WTC11 (cell line): Measurements from ENCODE around the gene DMD. TPM values are rescaled to one million over a fixed set of nuclear protein-coding genes. Genes with fewer than 3 reads are reported as not detected.

ENCODE experiments used
- ATAC-seq: fragments of 200-7000 bp; cut with Tn5 transposase; 2 replicates; pipeline ENCODE4 v1.10.0; 2021; ENCODE audit warnings: mild to moderate bottlenecking, moderate library complexity
- CTCF ChIA-PET: fragments of 300-600 bp; sonication (Branson Sonifier 250); formaldehyde crosslinking; loops from one replicate; lab custom pipeline; 2021; ENCODE audit warnings: antibody characterized with exemption; lab: Charles Lee
- POLR2A ChIA-PET: fragments of 350-600 bp; sonication (Branson Sonifier 250); formaldehyde crosslinking; loops from one replicate; lab custom pipeline; 2021; ENCODE audit warnings: antibody characterized with exemption; lab: Charles Lee
- DNase-seq: peaks from one replicate; pipeline ENCODE4 v3.0.0; 2021; ENCODE audit warnings: low spot score
- H3K27ac Mint-ChIP-seq: 2 replicates; pipeline ENCODE4 v1.8.0; 2021; ENCODE audit warnings: mixed read lengths
- H3K27me3 Mint-ChIP-seq: 2 replicates; pipeline ENCODE4 v1.8.0; 2021; ENCODE audit warnings: low read depth, mild to moderate bottlenecking, moderate library complexity, mixed read lengths
- H3K36me3 Mint-ChIP-seq: 2 replicates; pipeline ENCODE4 v1.8.0; 2021; ENCODE audit warnings: mixed read lengths
- H3K4me1 Mint-ChIP-seq: 2 replicates; pipeline ENCODE4 v1.8.0; 2022; ENCODE audit warnings: mixed read lengths
- H3K4me3 Mint-ChIP-seq: 2 replicates; pipeline ENCODE4 v1.8.0; 2021; ENCODE audit warnings: mild to moderate bottlenecking, moderate library complexity, mixed read lengths
- H3K9me3 Mint-ChIP-seq: 2 replicates; pipeline ENCODE4 v1.8.0; 2021; ENCODE audit warnings: mixed read lengths
- ATF1 ChIP-seq: sonication (generic); formaldehyde crosslinking; IDR thresholded peaks from 2 replicates; pipeline ENCODE4 v1.8.1; 2023; ENCODE audit warnings: mild to moderate bottlenecking, moderate library complexity, missing genetic modification reagents
- CREM ChIP-seq: sonication (generic); formaldehyde crosslinking; IDR thresholded peaks from 2 replicates; pipeline ENCODE4 v1.8.1; 2022; ENCODE audit warnings: mild to moderate bottlenecking, missing genetic modification reagents, moderate library complexity
- EMX1 ChIP-seq: fragments of 250-450 bp; sonication (Bioruptor Pico); IDR thresholded peaks from 2 replicates; pipeline ENCODE4 v1.8.0; 2021; ENCODE audit warnings: mild to moderate bottlenecking
- ETV6 ChIP-seq: sonication (generic); formaldehyde crosslinking; IDR thresholded peaks from 2 replicates; pipeline ENCODE4 v1.8.1; 2022; ENCODE audit warnings: mild to moderate bottlenecking, missing genetic modification reagents
- GTF2I ChIP-seq: fragments of 250-450 bp; sonication (Bioruptor Pico); conservative IDR thresholded peaks from 2 replicates; pipeline ENCODE4 v1.4.0; 2021; ENCODE audit warnings: mild to moderate bottlenecking
- IRF2 ChIP-seq: sonication (generic); formaldehyde crosslinking; IDR thresholded peaks from 2 replicates; pipeline ENCODE4 v1.8.0; 2022; ENCODE audit warnings: low read depth, missing genetic modification reagents, borderline replicate concordance
- JAZF1 ChIP-seq: fragments of 250-450 bp; sonication (Bioruptor Pico); IDR thresholded peaks from 2 replicates; pipeline ENCODE4 v1.9.0; 2021; ENCODE audit warnings: moderate library complexity, mild to moderate bottlenecking, inconsistent platforms
- JUN ChIP-seq: sonication (generic); formaldehyde crosslinking; IDR thresholded peaks from 2 replicates; pipeline ENCODE4 v1.8.0; 2023; ENCODE audit warnings: mild to moderate bottlenecking, missing genetic modification reagents
- RORB ChIP-seq: fragments of 250-450 bp; sonication (Bioruptor Pico); IDR thresholded peaks from 2 replicates; pipeline ENCODE4 v1.9.0; 2021; ENCODE audit warnings: mild to moderate bottlenecking
- SMAD4 ChIP-seq: sonication (generic); formaldehyde crosslinking; IDR thresholded peaks from 2 replicates; pipeline ENCODE4 v1.8.0; 2022; ENCODE audit warnings: mild to moderate bottlenecking, missing genetic modification reagents
- TEAD4 ChIP-seq: sonication (generic); formaldehyde crosslinking; IDR thresholded peaks from 2 replicates; pipeline ENCODE4 v1.8.0; 2022; ENCODE audit warnings: mild to moderate bottlenecking, missing genetic modification reagents
- ZNF512 ChIP-seq: sonication (generic); formaldehyde crosslinking; IDR thresholded peaks from 2 replicates; pipeline ENCODE4 v1.8.1; 2022; ENCODE audit warnings: missing genetic modification reagents, borderline replicate concordance
- total RNA-seq: library from RNA; stranded (reverse); gene quantifications from 3 replicates; pipeline ENCODE4 v1.2.3, GENCODE V29; 2021
- TF ChIP-seq, protein P1 (sequence below): sonication (generic); formaldehyde crosslinking; IDR thresholded peaks from 2 replicates; pipeline ENCODE4 v1.8.0; 2023; ENCODE audit warnings: missing genetic modification reagents, mild to moderate bottlenecking, borderline replicate concordance
- TF ChIP-seq, protein P2 (sequence below): sonication (generic); formaldehyde crosslinking; conservative IDR thresholded peaks from 2 replicates; pipeline ENCODE4 v1.8.1; 2023; ENCODE audit warnings: mild to moderate bottlenecking, low read depth, missing genetic modification reagents, moderate library complexity
- TF ChIP-seq, protein P3 (sequence below): sonication (generic); formaldehyde crosslinking; IDR thresholded peaks from 2 replicates; pipeline ENCODE4 v1.8.1; 2022; ENCODE audit warnings: mild to moderate bottlenecking, moderate library complexity, missing genetic modification reagents
- TF ChIP-seq, protein P4 (sequence below): sonication (generic); formaldehyde crosslinking; IDR thresholded peaks from 2 replicates; pipeline ENCODE4 v1.8.1; 2023; ENCODE audit warnings: mild to moderate bottlenecking, moderate library complexity, missing genetic modification reagents

Gene DMD
- total RNA-seq, 1 experiment from 2014 or later, result 9.1 TPM

DNA sequence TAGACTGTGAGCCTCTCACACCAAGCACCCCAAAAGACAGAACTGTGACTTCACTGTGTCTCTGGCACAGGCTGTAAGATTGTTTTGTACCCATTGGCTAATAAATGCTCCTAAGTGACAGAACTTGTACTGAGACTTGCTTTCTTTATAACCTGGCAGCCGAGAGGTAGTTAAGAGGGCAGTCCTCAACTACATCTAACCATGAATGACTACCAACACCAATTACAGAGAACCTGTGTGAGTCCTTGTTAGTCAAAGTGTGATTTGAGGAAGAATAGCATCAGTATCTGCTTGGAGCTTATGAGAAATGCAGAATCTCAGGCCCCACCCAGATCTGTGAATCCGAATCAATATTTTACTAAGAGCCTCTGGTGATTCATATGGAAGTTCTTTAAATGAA, 1985.5 kb downstream of the DMD start (continued):
- TF ChIP-seq, protein P1, sequence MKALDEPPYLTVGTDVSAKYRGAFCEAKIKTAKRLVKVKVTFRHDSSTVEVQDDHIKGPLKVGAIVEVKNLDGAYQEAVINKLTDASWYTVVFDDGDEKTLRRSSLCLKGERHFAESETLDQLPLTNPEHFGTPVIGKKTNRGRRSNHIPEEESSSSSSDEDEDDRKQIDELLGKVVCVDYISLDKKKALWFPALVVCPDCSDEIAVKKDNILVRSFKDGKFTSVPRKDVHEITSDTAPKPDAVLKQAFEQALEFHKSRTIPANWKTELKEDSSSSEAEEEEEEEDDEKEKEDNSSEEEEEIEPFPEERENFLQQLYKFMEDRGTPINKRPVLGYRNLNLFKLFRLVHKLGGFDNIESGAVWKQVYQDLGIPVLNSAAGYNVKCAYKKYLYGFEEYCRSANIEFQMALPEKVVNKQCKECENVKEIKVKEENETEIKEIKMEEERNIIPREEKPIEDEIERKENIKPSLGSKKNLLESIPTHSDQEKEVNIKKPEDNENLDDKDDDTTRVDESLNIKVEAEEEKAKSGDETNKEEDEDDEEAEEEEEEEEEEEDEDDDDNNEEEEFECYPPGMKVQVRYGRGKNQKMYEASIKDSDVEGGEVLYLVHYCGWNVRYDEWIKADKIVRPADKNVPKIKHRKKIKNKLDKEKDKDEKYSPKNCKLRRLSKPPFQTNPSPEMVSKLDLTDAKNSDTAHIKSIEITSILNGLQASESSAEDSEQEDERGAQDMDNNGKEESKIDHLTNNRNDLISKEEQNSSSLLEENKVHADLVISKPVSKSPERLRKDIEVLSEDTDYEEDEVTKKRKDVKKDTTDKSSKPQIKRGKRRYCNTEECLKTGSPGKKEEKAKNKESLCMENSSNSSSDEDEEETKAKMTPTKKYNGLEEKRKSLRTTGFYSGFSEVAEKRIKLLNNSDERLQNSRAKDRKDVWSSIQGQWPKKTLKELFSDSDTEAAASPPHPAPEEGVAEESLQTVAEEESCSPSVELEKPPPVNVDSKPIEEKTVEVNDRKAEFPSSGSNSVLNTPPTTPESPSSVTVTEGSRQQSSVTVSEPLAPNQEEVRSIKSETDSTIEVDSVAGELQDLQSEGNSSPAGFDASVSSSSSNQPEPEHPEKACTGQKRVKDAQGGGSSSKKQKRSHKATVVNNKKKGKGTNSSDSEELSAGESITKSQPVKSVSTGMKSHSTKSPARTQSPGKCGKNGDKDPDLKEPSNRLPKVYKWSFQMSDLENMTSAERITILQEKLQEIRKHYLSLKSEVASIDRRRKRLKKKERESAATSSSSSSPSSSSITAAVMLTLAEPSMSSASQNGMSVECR, result no peak
- TF ChIP-seq CREM (CRISPR knock-in tag) (no peak), ETV6 (CRISPR knock-in tag) (no peak), TEAD4 (no peak), ATF1 (CRISPR knock-in tag) (no peak), RORB (no peak)
- TF ChIP-seq, protein P2, sequence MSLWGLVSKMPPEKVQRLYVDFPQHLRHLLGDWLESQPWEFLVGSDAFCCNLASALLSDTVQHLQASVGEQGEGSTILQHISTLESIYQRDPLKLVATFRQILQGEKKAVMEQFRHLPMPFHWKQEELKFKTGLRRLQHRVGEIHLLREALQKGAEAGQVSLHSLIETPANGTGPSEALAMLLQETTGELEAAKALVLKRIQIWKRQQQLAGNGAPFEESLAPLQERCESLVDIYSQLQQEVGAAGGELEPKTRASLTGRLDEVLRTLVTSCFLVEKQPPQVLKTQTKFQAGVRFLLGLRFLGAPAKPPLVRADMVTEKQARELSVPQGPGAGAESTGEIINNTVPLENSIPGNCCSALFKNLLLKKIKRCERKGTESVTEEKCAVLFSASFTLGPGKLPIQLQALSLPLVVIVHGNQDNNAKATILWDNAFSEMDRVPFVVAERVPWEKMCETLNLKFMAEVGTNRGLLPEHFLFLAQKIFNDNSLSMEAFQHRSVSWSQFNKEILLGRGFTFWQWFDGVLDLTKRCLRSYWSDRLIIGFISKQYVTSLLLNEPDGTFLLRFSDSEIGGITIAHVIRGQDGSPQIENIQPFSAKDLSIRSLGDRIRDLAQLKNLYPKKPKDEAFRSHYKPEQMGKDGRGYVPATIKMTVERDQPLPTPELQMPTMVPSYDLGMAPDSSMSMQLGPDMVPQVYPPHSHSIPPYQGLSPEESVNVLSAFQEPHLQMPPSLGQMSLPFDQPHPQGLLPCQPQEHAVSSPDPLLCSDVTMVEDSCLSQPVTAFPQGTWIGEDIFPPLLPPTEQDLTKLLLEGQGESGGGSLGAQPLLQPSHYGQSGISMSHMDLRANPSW, result no peak

GRCh38 chrX:31224381-31225012, 1986.9 kb downstream of the DMD start:
- POLR2A ChIA-PET, result no interaction called here
- no peak for DNase-seq
- H3K9me3 Mint-ChIP-seq, result no peaks in the 10 kb centered on the region
- TF ChIP-seq GTF2I, result no peak
- TF ChIP-seq, protein P3, sequence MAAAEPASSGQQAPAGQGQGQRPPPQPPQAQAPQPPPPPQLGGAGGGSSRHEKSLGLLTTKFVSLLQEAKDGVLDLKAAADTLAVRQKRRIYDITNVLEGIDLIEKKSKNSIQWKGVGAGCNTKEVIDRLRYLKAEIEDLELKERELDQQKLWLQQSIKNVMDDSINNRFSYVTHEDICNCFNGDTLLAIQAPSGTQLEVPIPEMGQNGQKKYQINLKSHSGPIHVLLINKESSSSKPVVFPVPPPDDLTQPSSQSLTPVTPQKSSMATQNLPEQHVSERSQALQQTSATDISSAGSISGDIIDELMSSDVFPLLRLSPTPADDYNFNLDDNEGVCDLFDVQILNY (CRISPR knock-in tag), result no peak
- TF ChIP-seq, protein P2, result no peak
- TF ChIP-seq ETV6 (CRISPR knock-in tag), result no peak
- TF ChIP-seq, protein P1, result no peak
- TF ChIP-seq IRF2, result no peak
- TF ChIP-seq SMAD4, result no peak
- TF ChIP-seq, protein P4, sequence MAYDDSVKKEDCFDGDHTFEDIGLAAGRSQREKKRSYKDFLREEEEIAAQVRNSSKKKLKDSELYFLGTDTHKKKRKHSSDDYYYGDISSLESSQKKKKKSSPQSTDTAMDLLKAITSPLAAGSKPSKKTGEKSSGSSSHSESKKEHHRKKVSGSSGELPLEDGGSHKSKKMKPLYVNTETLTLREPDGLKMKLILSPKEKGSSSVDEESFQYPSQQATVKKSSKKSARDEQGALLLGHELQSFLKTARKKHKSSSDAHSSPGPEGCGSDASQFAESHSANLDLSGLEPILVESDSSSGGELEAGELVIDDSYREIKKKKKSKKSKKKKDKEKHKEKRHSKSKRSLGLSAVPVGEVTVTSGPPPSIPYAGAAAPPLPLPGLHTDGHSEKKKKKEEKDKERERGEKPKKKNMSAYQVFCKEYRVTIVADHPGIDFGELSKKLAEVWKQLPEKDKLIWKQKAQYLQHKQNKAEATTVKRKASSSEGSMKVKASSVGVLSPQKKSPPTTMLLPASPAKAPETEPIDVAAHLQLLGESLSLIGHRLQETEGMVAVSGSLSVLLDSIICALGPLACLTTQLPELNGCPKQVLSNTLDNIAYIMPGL, result no peak
- TF ChIP-seq JAZF1 (CRISPR knock-in tag), result no peak
- no peak for TF ChIP-seq JUN (CRISPR knock-in tag)
- no peak for TF ChIP-seq ZNF512
- no peak for TF ChIP-seq EMX1 (CRISPR knock-in tag)

More at GRCh38 chrX:31224381-31225012, 1986.9 kb downstream of the DMD start:
- no peaks in the 10 kb centered on the region for H3K27me3 Mint-ChIP-seq
- H3K27ac Mint-ChIP-seq, result no peak overlapping the region
- CTCF ChIA-PET, result interaction anchor here (2.8 kb wide), 1 partner anchor 10 kb away, joined by 6 read pairs; no protein-coding TSS in a partner anchor
- no peak overlapping the region for H3K4me3 Mint-ChIP-seq
- H3K4me1 Mint-ChIP-seq, result no peaks in the 10 kb centered on the region
- ATAC-seq, result no peak
- no peaks in the 10 kb centered on the region for H3K36me3 Mint-ChIP-seq
